Mononuclear cell (primary cell): ENCODE measurements around the gene MEFV. TPM values are rescaled to one million over a fixed set of nuclear protein-coding genes. Genes with fewer than 3 reads are reported as not detected.
"Not testable (repeated sequence)": the region's sequence is repeated elsewhere in the genome, so short reads cannot be mapped to it uniquely, and the experiment has no call there.

ENCODE experiments used
- H3K27me3 ChIP-seq: 2 replicates; pipeline ENCODE4 v1.6.0; 2011; ENCODE audit warnings: low read length, control low read depth; ENCODE audit not compliant: insufficient read depth
- H3K4me1 ChIP-seq: 2 replicates; pipeline ENCODE4 v1.5.1; 2011; ENCODE audit warnings: mild to moderate bottlenecking, low read length, control low read depth; ENCODE audit not compliant: insufficient read depth
- H3K4me3 ChIP-seq: 2 replicates; pipeline ENCODE4 v1.5.1; 2011; ENCODE audit warnings: mild to moderate bottlenecking, low read length, moderate library complexity
- H3K9me3 ChIP-seq: 2 replicates; pipeline ENCODE4 v1.5.1; 2011; ENCODE audit warnings: low read depth, mild to moderate bottlenecking, control low read depth, low read length
- total RNA-seq: library from RNA; depleted of rRNA; stranded (reverse); fragments of >200 nt; gene quantifications from one replicate; pipeline ENCODE4 v1.2.3, GENCODE V29; 2012

Gene MEFV
- total RNA-seq, 1 donor, result 26.7 TPM

DNA sequence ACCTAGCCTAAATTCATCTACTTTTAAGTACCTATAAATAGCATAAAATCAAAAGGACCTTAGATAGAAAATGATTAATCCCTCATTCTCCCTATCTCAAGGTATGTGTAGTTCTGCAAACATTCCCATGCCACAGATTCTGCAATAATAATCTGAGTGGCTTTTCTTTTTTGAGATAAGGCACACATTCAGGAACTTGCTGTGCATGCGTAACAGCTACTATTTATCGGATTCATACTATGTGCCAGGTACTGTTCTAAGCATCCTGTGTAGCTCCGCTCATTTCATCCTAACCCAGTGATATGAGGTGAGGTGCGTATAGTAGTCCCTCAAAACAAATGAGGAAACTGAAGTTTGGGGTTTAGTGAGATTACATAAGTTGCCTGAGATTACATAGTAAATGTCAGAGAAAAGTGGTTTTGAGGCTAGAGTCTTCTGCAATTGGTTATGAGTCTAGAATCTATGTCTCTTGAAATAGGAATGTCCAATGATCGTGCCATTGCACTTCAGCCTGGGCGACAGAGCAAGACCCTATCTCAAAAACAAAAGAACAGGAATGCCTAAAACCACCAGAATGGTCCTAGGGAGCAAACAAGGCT lies 24.9 kb upstream of the MEFV start:
- Histone ChIP-seq H3K4me1 (peaks cover 33% of the 10 kb centered on the region), H3K27me3 (peaks cover 3% of the 10 kb centered on the region), H3K9me3 (no peaks in the 10 kb centered on the region), H3K4me3 (no peak overlapping the region)

DNA sequence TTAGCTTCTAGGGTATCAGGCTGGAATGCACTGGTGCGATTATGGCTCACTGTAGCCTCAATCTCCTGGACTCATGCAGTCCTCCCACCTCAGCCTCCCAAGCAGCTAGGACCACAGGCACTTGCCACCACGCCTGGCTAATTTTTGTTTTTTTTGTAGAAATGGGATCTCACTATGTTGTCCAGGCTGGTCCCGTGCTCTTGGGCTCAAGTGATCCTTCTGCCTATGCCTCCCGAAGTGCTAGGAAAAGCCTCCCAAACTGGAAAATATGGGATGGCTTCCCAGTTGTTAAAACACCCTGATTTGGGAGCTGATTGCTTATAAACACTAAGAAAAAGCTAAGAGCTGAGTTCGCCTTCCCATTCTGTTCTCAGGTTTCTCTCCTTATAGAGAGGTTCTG lies 20.2 kb upstream of the MEFV start:
- H3K9me3 ChIP-seq, result no peaks in the 10 kb centered on the region
- H3K4me1 ChIP-seq, result peaks cover 5% of the 10 kb centered on the region
- H3K4me3 ChIP-seq, result no peak overlapping the region
- peaks cover 3% of the 10 kb centered on the region for H3K27me3 ChIP-seq

DNA sequence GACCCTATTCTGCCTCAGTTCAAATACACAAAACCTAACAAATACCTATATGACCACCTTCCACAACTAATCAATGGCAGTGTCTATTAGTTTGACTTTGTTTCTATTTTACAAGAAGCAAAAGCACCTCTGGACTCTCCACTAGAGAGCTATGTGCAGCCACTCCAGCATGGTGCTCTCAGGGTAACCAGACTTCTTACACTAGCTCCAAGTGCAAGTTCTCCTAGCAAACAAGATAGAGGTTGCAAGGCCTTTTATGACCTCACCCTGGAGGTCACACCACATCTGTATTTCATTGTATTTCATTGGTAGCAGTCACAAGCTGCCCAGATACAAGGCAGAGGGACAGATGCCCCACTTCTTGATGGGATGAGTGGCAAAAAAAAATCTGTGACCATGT lies 18.5 kb upstream of the MEFV start:
- no peaks in the 10 kb centered on the region for H3K4me1 ChIP-seq
- H3K4me3 ChIP-seq, result no peak overlapping the region
- H3K27me3 ChIP-seq, result peaks cover 3% of the 10 kb centered on the region

GRCh38 chr16:3274490-3274889 lies 18.1 kb upstream of the MEFV start:
- Histone ChIP-seq H3K9me3 (no peaks in the 10 kb centered on the region), H3K4me1 (no peaks in the 10 kb centered on the region), H3K27me3 (peaks cover 3% of the 10 kb centered on the region), H3K4me3 (no peak overlapping the region)

More for the DNA sequence above, 18.5 kb upstream of the MEFV start:
- no peaks in the 10 kb centered on the region for H3K9me3 ChIP-seq

GRCh38 chr16:3271281-3271680 lies 14.8 kb upstream of the MEFV start:
- H3K9me3 ChIP-seq, H3K4me3 ChIP-seq, H3K27me3 ChIP-seq, H3K4me1 ChIP-seq: not testable (repeated sequence)

DNA sequence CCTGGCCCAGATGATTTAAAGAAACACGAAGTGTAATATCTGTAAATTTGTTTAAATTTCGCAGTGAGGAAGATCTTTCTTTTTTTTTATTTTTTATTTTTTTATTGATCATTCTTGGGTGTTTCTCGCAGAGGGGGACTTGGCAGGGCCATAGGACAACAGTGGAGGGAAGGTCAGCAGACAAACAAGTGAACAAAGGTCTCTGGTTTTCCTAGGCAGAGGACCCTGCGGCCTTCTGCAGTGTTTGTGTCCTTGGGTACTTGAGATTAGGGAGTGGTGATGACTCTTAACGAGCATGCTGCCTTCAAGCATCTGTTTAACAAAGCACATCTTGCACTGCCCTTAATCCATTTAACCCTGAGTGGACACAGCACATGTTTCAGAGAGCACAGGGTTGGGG lies 14.3 kb upstream of the MEFV start:
- not testable (repeated sequence) for H3K27me3 ChIP-seq, H3K4me3 ChIP-seq, H3K9me3 ChIP-seq
- peaks cover 11% of the 10 kb centered on the region for H3K4me1 ChIP-seq

- peaks cover 24% of the 10 kb centered on the region for H3K4me1 ChIP-seq
- H3K27me3 ChIP-seq, result no peaks in the 10 kb centered on the region
- H3K9me3 ChIP-seq, result no peaks in the 10 kb centered on the region
- no peak overlapping the region for H3K4me3 ChIP-seq
Measured at GRCh38 chr16:3268294-3268693, 11.9 kb upstream of the MEFV start.

DNA sequence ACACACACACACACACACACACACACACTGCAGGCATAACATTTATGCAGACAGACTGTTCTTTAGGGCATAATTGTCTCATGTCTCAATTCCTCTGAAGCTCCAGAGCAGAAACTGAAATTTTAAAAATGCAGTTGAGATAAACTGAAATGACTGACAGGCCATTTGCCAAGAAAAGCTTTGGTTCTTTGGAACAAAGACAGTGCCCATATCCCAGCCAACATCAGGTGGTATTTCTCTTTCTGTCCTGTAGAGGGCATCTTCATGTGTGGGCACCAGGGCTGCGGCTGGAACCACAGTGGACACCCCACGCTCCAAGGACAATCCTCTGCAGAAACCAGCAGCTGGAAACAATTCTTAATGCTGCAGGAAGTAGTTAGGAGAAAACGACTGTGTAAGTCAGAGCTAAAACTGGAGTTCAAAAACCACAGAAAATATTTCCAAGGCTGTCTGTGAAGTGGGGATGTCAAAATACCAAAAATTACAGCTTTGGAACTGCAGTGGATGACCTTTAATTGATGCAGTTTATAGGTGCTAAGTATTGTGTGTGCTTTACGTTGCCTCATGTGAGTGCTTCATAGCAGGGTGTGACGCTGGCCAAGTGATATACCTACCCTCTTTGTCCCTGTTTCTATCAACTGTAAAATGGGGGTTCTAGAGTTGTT lies 10.6 kb upstream of the MEFV start:
- H3K4me1 ChIP-seq, result peaks cover 37% of the 10 kb centered on the region
- no peak overlapping the region for H3K4me3 ChIP-seq
- H3K27me3 ChIP-seq, result no peaks in the 10 kb centered on the region
- H3K9me3 ChIP-seq, result no peaks in the 10 kb centered on the region

- peaks cover 57% of the 10 kb centered on the region for H3K4me1 ChIP-seq
- H3K9me3 ChIP-seq, result no peaks in the 10 kb centered on the region
- H3K4me3 ChIP-seq, result peak overlapping the region; percentile 86
- no peaks in the 10 kb centered on the region for H3K27me3 ChIP-seq
Measured at GRCh38 chr16:3264137-3265036, 8.0 kb upstream of the MEFV start.

GRCh38 chr16:3262517-3262916 lies 6.1 kb upstream of the MEFV start:
- H3K4me1 ChIP-seq, result peaks cover 76% of the 10 kb centered on the region
- no peaks in the 10 kb centered on the region for H3K9me3 ChIP-seq
- no peak overlapping the region for H3K4me3 ChIP-seq
- no peaks in the 10 kb centered on the region for H3K27me3 ChIP-seq

DNA sequence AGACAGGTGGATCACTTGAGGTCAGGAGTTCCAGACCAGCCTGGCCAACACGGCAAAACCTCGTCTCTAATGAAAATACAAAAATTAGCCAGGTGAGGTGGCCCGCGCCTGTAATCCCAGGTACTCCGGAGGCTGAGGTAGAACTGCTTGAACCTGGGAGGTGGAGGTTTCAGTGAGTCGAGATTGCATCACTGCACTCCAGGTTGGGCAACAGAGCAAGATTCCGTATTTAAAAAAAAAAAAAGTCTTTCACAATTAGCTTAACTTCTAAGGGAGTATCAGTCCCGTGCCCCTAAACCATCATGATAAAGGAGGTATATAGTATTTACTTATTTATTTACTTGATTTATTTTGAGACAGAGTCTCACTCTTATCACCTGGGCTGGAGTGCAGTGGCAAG lies 3.4 kb upstream of the MEFV start:
- Histone ChIP-seq H3K4me3 (no peak overlapping the region), H3K27me3 (no peaks in the 10 kb centered on the region), H3K9me3 (no peaks in the 10 kb centered on the region), H3K4me1 (peaks cover 70% of the 10 kb centered on the region)

DNA sequence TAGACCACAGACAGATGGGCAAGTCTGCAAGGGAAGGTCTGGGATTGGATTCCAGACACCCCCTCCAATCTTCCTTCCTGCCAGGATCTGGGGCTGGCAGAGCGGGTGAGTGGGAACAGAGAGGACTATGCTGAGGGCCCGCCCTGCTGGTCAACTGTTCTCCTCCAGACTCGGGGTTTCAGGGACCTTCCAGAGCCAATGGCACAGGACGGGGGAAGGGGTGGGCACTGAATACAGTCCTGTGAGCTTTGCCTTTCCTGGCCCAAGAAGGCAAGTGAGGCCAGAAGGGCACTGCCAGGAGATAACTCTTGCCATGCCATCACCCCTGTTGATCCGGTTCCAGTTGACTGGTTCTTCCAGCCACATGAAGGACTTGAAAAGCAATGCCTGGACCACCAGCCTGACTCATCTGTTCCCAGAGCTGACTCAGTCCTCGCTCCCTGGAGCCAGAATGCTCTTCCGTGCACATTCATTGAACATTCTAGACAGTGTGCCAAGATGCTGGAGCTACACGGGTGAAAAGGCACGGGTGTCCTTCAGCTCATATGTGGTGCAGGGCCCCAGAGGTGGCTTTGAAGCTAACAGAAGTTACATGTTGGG lies 533 bp upstream of the MEFV start:
- Histone ChIP-seq H3K27me3 (no peaks in the 10 kb centered on the region), H3K4me1 (peaks cover 80% of the 10 kb centered on the region), H3K4me3 (peak overlapping the region; percentile 57)

GRCh38 chr16:3254309-3254708 lies 2.1 kb downstream of the MEFV start:
- H3K4me3 ChIP-seq, result peak overlapping the region; percentile 57
- H3K4me1 ChIP-seq, result peaks cover 70% of the 10 kb centered on the region
- no peaks in the 10 kb centered on the region for H3K9me3 ChIP-seq
- no peaks in the 10 kb centered on the region for H3K27me3 ChIP-seq

More for the DNA sequence above, 533 bp upstream of the MEFV start:
- H3K9me3 ChIP-seq, result no peaks in the 10 kb centered on the region

- H3K27me3 ChIP-seq, result no peaks in the 10 kb centered on the region
- H3K9me3 ChIP-seq, result no peaks in the 10 kb centered on the region
- H3K4me3 ChIP-seq, result no peak overlapping the region
- H3K4me1 ChIP-seq, result peaks cover 56% of the 10 kb centered on the region
Measured at GRCh38 chr16:3252967-3253366, 3.5 kb downstream of the MEFV start.

DNA sequence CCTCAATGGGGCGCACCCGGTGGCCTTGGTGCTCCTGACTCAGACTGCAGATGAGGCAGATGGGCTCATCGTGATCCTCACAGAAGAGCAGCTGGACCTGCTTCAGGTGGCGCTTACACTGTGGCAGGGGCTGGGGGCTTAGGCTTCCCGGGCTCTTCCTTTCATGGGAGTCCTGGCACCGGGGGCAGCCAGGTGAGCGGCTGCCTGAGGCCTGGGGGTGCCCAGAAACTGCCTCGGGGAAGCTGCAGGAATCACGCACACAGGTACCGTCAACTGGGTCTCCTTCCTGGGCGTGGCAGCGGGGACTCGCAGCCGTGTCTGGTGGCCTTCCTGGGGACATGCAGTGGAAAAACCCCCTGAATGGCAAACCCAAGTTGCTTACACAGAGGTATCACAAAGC lies 7.0 kb downstream of the MEFV start:
- no peak overlapping the region for H3K4me3 ChIP-seq
- H3K4me1 ChIP-seq, result peaks cover 37% of the 10 kb centered on the region
- no peaks in the 10 kb centered on the region for H3K9me3 ChIP-seq
- no peaks in the 10 kb centered on the region for H3K27me3 ChIP-seq
